ENCODE data around the gene FBXO42.

FBXO42 gene

GRCh38 chr1:16204216-16204615 lies 148.1 kb downstream of the FBXO42 start:
- in situ Hi-C loops (cut with HindIII; ENCODE audit: low pct_ligation_motif_present, low pct_unique_long_range_greater_than_20kb, low sequenced_read_pairs), result no loop called here
- no peak for DNase-seq

GRCh38 chr1:16203550-16203949 lies 148.7 kb downstream of the FBXO42 start:
- in situ Hi-C loops (cut with HindIII; ENCODE audit: low pct_ligation_motif_present, low pct_unique_long_range_greater_than_20kb, low sequenced_read_pairs), result no loop called here
- no peak for DNase-seq

GRCh38 chr1:16202281-16203210 lies 149.7 kb downstream of the FBXO42 start:
- in situ Hi-C loops (cut with HindIII; ENCODE audit: low pct_ligation_motif_present, low pct_unique_long_range_greater_than_20kb, low sequenced_read_pairs), result no loop called here
- DNase-seq, result no peak

GRCh38 chr1:16199700-16200099 lies 152.6 kb downstream of the FBXO42 start:
- in situ Hi-C loops (cut with HindIII; ENCODE audit: low pct_ligation_motif_present, low pct_unique_long_range_greater_than_20kb, low sequenced_read_pairs), result no loop called here
- no peak for DNase-seq

- in situ Hi-C loops (cut with HindIII; ENCODE audit: low pct_ligation_motif_present, low pct_unique_long_range_greater_than_20kb, low sequenced_read_pairs), result no loop called here
Observed at GRCh38 chr1:16199157-16199501, 153.2 kb downstream of the FBXO42 start.

GRCh38 chr1:16198444-16199156 lies 153.7 kb downstream of the FBXO42 start:
- no peak for DNase-seq
- in situ Hi-C loops (cut with HindIII; ENCODE audit: low pct_ligation_motif_present, low pct_unique_long_range_greater_than_20kb, low sequenced_read_pairs), result no loop called here

More at GRCh38 chr1:16199157-16199501, 153.2 kb downstream of the FBXO42 start:
- DNase-seq, result no peak

- no peak for DNase-seq
- in situ Hi-C loops (cut with HindIII; ENCODE audit: low pct_ligation_motif_present, low pct_unique_long_range_greater_than_20kb, low sequenced_read_pairs), result no loop called here
Observed at GRCh38 chr1:16196874-16197273, 155.4 kb downstream of the FBXO42 start.
